Stimulated activated CD8-positive, alpha-beta memory T cell treated with anti-CD3 and anti-CD28 coated beads, Interleukin-7, amount 100 ng/mL, for 48 hours (primary cell): Measurements from ENCODE around the gene PCNX4.
A peak's percentile ranks its signal among the peaks of the same experiment; 100 is the strongest.
"Not testable (repeated sequence)": the region's sequence is repeated elsewhere in the genome, so short reads cannot be mapped to it uniquely, and the experiment has no call there.

Experiments
- DNase-seq, 2 donors: peaks; one replicate each; pipeline ENCODE4 v3.0.0-alpha.2; 2020; ENCODE audit warnings: low read depth in 1 of 2; ENCODE audit errors: extremely low read depth in 1 of 2

PCNX4 gene

DNA sequence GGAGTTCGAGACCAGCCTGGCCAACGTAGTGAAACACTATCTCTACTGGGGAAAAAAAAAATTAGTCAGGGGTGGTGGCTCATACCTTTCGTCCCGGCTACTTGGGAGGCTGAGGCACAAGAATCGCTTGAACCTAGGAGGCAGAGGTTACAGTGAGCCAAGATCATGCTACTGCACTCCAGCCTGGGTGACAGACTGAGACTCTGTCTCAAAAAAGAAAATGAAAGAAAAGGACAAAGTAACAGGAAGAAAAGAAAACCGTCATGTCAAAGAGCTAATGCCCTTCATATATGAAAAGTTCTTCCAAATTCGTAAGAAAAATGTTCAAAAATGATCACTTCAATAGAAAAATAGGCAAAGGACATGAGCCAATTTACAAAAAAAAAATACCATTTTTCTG, 8.1 kb downstream of the PCNX4 start:
- not testable (repeated sequence) for DNase-seq

DNA sequence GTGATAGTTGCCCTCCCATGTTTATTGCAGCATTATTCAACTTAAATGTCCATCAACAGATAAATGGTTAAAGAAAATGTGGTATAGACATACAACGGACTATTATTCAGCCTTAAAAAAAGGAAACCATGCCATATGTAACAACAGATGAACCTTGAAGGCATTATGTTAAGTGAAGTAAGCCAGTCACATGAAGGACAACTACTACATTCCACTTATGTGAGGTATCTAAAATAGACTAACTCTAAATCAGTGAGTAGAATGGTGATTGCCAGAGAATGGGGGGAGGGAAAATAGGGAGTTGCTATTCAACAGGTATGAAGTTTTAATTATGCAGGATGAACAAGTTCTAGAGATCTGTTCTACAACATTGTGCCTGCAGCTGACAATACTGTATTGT, 10.1 kb downstream of the PCNX4 start:
- no peak for DNase-seq

DNA sequence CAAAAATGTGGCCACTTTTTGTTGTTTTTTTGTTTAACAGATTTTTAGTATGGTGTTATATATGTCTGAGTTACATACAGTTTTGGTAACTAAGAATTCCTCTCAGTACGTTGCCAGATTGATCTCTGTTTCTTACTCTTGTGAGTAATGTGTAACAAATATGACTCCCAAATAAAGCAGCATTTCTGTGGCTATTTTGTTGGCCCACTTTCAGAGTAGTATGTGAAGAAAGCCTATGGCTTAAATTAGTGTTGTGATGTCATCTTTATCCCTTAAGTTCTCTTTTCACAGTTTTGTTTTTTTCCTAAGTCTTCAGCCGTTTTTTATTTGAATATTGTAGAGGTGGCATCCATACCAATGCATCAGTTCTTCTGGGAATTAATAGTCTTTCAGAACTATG, 10.7 kb downstream of the PCNX4 start:
- no peak for DNase-seq

DNA sequence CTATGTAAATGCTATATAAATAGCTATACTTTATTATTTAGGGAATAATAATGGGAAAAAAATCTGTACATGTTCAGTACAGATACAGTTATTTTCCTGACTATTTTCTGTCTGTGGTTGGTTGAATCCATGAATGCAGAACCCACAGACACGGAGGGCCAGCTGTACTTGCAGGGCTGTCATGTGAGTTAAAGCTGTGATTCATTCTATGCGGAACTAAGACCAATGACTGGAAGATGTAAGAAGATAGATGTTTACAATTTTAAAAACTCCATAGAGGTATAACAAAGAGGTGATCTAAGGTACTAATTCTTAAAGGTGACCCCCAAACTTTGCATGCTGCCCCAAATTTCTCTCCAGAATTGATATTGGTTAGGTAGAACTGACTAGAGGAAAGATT, 14.6 kb downstream of the PCNX4 start:
- DNase-seq: no peak

DNA sequence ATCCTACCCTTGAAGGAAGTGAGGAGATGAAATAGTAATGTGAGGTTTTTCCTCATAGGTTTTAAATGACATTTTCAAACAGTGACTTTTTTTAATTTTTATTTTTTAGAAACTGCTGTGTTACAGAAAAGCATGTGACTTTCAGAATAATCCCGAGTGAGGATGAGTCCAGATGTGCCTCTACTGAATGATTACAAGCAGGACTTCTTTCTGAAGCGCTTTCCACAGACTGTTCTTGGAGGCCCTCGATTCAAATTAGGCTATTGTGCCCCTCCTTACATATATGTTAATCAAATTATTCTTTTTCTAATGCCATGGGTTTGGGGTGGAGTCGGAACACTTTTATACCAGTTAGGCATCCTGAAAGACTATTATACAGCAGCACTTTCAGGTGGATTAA, 15.8 kb downstream of the PCNX4 start:
- no peak for DNase-seq

DNA sequence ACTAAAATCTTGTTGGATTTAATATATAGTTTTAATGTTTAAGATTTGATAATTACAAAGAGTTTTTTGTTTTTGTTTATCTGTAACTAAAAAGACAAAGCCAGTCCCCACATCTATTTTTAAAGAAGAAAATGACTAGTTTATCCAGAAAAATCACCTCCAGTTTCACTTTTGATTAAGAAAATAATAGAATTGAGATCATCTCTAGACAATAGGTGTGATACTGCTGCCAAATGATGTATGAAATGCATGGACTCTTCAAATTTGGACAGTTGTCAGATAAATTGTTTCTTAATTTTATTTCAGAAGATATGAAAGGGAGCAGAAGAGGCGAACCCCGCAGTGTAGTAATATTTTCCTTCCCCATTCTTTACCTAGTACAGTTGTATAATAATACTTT, 20.0 kb downstream of the PCNX4 start:
- no peak for DNase-seq

DNA sequence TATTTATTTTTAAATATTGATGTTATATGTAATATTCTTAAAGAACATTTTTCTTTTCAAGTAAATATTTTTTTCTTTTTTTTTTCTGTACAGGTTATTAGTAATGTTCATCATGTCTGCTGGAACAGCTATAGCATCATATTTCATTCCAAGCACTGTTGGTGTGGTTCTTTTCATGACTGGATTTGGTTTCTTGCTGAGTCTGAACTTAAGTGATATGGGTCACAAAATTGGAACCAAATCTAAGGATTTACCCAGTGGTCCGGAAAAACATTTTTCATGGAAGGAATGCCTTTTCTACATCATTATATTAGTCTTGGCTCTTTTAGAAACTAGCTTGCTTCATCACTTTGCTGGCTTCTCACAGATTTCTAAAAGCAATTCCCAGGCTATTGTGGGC, 23.2 kb downstream of the PCNX4 start:
- no peak for DNase-seq

DNA sequence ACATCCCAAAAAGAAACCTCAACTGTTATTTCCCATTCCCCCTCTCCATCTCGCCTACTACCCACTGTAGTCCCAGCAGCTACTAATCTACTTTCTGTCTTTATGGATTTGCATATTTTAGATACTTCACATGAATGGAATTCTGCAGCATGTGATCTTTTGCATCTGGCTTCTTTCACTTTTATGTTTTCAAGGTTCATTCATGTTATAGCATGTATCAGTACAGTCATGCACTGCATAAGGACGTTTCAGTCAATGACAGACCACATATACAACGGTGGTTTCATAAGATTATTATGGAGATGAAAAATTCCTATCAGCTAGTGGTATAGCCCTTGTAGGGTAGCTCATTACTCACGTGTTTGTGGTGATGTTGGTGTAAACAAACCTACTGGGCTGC, 24.5 kb downstream of the PCNX4 start:
- no peak for DNase-seq

DNA sequence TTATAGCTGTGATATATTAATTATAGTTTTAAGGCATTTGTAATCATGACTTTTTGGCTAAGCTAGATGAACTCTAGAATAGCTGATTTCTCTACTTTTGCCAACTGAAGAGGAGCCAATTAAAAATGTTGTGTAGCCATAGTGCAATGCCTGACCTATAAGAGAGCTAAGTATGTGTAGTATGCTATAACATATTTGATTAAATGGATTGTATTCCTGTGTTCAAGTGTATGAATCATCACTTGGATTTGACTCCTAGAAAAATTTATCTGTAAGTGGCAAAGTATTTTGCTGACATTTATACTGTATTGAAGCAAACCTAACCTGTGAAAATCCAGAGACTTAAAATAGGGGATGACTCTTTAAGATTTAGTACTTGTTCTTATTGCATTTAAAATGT, 34.2 kb downstream of the PCNX4 start:
- DNase-seq: no peak

DNA sequence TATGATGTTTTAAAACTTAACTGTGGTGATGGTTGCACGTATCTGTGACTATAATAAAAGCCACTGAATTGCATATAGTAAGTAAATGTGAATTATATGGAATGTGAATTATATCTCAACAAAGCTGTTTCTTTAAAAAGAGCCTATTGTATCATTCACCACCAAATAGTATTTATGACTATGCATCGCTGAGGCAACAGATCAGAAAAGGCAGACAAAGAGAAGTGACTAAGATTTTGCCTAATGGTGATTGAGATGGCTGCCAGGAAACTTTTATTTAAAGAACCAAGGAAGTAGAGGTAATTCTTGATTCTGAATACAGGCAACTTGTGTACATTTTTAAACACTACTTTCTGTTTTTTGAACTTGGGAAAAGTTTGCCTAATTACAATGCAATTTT, 41.8 kb downstream of the PCNX4 start:
- no peak for DNase-seq

DNA sequence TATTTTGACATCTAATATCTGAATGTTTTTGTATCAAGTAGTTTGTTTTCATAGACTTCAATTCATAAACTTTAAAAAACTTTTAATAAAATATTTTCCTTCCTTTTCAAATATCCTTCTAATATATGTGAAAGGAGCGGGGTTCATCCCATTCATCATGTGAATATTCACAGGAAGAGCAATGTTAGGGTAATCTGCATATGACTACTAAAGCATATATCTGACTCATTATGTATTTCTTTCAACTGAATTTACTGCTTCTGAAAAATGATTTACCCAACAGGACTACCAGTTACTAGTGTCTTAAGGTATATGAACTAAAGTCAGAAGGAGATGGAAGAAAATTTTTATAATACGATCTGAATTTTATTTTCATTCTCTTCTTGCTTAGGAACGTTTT, 43.0 kb downstream of the PCNX4 start:
- no peak for DNase-seq

DNA sequence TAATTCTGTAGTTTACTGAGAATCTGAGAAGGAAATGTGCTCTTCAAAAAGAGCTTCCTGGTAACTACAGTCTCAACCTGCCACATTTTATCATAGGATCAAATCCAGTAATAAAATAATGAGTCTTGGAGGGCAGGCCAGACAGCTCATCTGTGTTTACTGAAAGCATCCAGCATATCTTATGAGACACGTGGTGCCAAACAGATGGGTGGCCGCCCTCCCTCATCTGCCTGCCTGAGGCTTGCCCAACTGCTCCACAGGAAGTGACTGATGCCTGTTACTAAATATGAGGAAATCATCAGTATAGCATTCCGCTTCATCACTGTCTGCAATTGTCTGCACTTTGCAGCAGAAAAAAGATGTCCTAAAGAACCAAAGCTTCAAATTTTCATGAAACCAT, 60.0 kb downstream of the PCNX4 start:
- peak; percentile 20 to 63 for DNase-seq

DNA sequence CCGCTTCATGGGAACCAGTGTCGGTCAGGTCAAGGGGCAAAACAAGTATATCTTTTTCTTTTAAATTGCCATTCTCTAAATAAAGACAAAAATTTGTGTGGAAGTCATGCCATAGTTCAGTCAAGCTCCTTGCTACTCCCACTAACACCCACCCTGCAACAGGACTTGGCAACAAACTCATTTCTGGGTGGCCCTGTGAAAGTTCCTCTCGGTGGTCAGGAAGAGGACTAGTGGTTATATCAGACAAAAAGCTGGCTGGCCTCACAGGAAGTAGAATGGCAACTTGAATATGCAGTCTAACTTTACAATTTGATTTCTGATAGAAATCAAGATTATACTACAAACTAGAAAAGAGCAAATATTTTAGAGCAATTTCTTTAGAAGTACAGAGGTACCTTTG, 62.3 kb downstream of the PCNX4 start:
- no peak for DNase-seq

DNA sequence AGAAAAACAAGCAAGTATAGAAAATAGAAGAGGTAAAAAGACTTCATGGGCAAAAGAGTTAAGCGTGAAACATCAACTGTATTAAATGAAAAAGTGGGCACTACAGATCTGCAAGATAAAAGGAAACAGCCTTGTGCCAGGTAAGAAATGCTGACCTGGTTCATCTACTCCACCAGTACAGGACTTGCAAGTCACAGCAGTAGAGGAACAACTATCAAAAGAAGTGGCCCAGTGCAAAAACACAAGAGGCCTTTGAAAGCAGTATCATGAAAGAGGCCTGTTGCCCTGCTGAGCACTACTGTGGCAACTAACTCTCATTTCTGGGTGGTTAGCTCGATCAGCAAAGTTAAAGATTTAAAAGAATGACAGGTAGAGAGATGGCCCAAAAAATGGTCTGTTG, 62.9 kb downstream of the PCNX4 start:
- no peak for DNase-seq

DNA sequence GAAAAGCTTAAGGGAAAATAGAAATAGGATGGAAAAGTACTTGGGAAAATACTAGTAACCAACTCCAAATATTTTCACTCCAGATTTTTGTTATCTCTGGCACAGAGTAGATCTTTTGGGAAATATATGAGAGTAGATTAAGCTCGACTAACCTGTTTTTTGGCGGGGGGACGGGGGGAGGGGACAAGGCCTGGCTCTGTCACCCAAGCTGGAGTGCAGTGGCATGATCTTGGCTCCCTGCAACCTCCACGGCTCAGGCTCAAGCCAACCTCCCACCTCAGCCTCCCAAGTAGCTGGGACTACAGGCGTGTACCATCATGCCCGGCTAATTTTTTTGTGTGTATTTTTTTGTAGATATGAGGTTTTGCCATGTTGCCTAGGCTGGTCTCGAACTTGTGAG, 68.7 kb downstream of the PCNX4 start:
- DNase-seq: no peak

DNA sequence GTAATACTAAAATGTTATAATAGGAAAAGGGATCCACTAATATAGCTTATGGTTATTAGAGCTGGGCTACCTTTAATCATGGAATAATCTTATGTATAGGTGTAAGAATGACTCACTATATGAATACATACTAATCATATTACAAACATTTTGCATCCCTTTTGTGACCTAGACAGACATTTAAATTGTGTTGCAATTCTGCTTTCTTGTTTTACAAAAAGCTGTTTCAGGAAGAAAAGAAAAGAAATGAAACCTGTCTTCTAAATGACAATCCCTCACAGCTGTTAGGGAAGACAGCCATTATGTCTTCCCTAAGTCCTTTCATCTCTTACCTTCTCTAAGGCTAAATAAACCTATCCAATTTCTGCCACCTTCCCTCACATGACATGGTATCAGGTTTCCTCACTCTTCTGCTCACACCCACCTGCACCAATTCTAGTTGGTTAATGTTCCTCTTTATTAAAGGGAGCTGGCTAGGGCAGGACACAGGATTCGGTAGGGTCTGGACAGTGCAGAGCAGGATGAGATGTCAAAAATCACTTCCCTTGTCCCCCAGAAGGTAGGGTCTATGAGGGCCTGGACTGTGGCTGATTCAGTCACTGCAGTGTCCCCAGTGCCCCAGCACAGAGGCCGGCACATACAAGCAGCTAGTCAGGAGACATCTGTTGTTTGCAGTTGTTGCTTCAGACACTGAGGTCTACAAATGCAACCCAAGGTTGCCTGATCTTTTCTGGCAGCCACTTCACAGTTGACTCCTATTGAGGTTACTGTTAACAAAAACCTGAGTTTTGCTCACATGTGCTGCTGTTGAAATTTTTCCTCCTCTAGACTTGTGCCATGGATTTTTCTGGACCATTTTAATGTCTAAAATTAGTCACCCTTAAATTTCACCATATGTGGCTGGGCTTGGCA, 69.7 kb downstream of the PCNX4 start:
- DNase-seq: no peak

DNA sequence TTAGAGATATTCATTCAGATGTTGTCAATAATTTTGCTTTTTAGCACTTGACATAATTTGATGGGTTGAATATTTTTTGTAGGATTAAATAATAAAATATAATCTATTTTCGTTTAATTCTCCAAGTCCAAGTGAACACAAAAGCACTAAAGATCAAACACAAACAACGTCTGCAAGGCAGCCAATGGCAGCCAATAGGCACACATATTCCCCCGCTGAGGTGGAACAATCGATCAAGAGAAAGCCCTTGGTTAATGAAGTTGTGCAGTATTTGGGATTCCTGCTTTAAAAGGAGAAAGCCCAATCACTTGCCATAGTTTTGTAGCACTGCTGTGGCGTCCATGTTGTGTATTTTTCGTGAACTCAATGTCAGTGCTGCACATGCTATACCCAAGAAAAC, 72.0 kb downstream of the PCNX4 start:
- DNase-seq: no peak

DNA sequence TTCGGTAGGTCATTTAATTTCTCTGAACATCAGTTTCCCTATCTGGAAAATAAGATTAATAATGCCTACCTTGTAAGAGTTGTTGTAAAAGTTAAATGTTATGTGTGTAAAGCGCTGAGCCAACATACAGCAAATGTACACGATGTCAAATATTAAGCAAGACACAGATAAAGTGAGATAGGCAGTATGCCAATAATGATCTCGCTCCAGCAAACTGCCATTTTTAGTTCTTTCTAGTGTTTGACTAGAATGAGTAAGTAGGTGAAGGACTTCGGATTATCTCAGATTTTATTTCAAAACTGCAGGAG, 72.6 kb downstream of the PCNX4 start:
- DNase-seq: no peak

DNA sequence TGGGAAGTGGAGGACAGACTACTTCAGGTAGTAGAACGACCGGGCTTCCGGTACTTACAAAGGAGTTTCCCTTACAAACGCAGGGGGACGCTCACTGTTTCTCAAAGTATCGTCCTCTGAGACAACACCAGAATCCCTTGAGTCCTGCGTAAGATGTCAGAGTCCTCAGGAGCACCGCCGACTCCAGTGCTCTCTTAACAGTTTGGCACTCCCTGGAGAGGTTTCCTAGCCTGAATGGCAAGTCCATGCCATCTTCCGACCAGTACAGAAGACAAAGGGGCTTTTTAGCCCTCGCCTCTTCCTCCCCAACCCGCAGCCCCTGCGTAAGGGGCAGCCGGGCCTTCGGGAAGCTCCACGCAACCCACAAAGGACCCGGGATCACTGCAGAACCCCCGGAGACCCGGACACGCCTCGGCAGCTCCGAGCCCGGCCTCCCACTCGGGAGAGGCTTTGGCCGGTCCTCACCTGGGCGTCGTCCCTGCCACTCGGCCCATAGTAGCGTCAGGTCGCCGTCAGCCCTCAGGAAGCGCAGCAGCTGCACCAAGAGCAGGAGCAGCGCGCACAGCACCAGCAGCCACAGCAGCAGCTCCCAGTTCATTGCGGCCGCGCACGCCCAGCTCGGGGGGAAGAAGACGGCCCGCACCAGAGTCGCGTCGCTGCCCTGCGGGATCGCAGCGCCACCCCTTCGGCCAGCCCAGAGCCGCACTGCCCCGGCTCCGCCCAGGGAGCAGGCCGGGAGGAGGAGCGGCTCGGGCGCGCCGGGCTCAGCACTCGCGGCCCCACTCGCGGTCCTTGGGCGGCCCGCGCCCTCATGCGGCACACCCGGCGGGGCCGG, 73.2 kb downstream of the PCNX4 start, which contains the start of gene DHRS7:
DHRS7 (minus strand) TSS at position 687 of the 835 bp plus-strand sequence; CDS start at position 598, 89 bp downstream.
- DNase-seq: peak; percentile 53 to 63

DNA sequence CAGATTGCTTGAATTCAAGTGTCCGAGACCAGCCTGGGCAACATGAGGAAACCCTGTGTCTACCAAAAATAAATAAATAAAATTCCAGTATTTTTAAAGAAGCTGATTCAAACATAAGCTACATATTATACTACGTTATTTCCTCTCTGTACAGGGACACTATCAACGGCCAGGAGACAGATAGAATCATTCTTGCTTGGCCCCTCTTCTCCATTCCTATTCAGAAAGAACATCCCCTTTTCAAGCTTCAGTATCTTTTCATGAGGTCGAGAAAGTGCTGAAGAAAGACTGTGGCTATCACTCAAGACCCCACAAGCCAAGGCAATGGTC, 73.8 kb downstream of the PCNX4 start:
- DNase-seq: no peak

DNA sequence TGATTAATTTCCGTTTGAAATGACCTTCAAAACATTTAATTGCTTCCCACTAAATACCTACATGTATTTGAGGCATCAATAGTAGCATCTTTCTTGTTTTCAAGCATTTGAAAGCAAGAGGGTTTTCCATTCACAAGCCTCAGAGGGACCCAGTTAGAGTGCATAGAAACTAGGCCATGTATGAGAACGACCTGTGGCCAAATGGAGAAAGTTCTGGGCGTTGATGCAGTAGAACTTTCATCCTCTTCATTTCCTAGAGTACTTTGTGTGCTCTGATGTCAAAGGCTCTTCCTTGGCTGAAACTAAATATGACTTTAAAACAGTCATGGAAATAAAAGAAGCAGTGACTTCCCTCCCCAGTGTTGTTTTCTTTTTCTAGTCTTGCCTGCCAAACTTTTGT, 74.4 kb downstream of the PCNX4 start:
- no peak for DNase-seq

DNA sequence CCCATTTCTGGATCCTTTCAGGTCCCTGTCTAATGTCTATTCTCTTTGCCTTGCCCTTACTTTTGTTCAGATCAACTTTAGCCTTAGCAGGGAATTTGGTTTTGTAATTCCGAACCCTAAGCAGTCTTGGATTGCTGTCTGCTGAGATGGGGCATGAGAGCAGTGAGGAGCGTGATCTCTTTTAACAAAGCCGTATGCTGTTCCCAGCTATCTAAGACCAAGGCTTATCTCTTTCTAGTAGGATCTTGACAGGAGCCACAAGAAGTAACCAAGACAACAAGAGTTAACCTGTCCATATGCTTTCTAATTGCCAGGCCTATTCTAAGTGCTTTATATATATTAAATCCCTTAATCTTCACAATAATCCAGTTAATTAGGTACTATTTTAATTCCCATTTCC, 78.0 kb downstream of the PCNX4 start:
- no peak for DNase-seq
